CD14-positive monocyte (primary cell): ENCODE results near the gene LRP1B. TPM values are rescaled to one million over a fixed set of nuclear protein-coding genes. Genes with fewer than 3 reads are reported as not detected.

Source experiments
- DNase-seq, 3 donors: peaks; one replicate each; pipeline ENCODE4 v3.0.0-alpha.2; 2011 to 2022
- H2AFZ ChIP-seq: 2 replicates; pipeline ENCODE4 v1.6.0; 2012; ENCODE audit warnings: mild to moderate bottlenecking, low read depth, low read length, inconsistent platforms; ENCODE audit not compliant: insufficient read depth, poor library complexity, severe bottlenecking
- H3K27ac ChIP-seq, 2 donors: 1 replicate in 1 of 2; 2 replicates in 1 of 2; pipeline ENCODE4 v1.5.1; 2012 to 2013; ENCODE audit warnings: low read length in 2 of 2, control low read depth in 1 of 2, inconsistent platforms in 1 of 2, low read depth in 1 of 2, mild to moderate bottlenecking in 1 of 2
- H3K27me3 ChIP-seq, 2 donors: one replicate each; pipeline versions ENCODE4 v1.6.0 to v1.6.1; 2011 to 2013; ENCODE audit warnings: low read length in 2 of 2; ENCODE audit not compliant: control insufficient read depth in 2 of 2, insufficient read depth in 2 of 2
- H3K36me3 ChIP-seq, 2 donors: replicated peaks in 1 of 2; 1 replicate in 1 of 2; 2 replicates in 1 of 2; pipeline versions ENCODE4 v1.5.1 to v1.6.1; 2012 to 2013; ENCODE audit warnings: low read length in 2 of 2, control low read depth in 1 of 2, inconsistent platforms in 1 of 2, mild to moderate bottlenecking in 1 of 2; ENCODE audit not compliant: insufficient read depth in 2 of 2, control insufficient read depth in 1 of 2
- H3K4me1 ChIP-seq, 2 donors: 1 replicate in 1 of 2; 2 replicates in 1 of 2; pipeline versions ENCODE4 v1.5.1 to v1.6.1; 2012 to 2013; ENCODE audit warnings: low read length in 2 of 2, control low read depth in 1 of 2, inconsistent platforms in 1 of 2, mild to moderate bottlenecking in 1 of 2, moderate library complexity in 1 of 2; ENCODE audit not compliant: insufficient read depth in 2 of 2, control insufficient read depth in 1 of 2
- H3K4me2 ChIP-seq: replicated peaks from 2 replicates; pipeline ENCODE3; 2012; ENCODE audit warnings: low read length, moderate library complexity, mild to moderate bottlenecking; ENCODE audit not compliant: poor library complexity, severe bottlenecking; ENCODE audit errors: extremely low read depth
- H3K4me3 ChIP-seq, 3 experiments: fragments of 200-600 bp in 1 of 3; sonication (generic) in 1 of 3; replicated peaks in 1 of 3; 1 replicate in 2 of 3; 2 replicates in 1 of 3; pipeline ENCODE4 v1.5.1; 2011 to 2013; ENCODE audit warnings: low read length in 3 of 3, mild to moderate bottlenecking in 3 of 3, control low read depth in 2 of 3, low read depth in 2 of 3, inconsistent platforms in 1 of 3, moderate library complexity in 1 of 3
- H3K79me2 ChIP-seq: 2 replicates; pipeline ENCODE4 v1.6.0; 2012; ENCODE audit warnings: mild to moderate bottlenecking, control low read depth, inconsistent platforms, low read length, moderate library complexity; ENCODE audit not compliant: insufficient read depth
- H3K9ac ChIP-seq: 2 replicates; pipeline ENCODE4 v1.6.0; 2017; ENCODE audit warnings: low read length, mild to moderate bottlenecking; ENCODE audit not compliant: insufficient read depth, poor library complexity, severe bottlenecking
- H3K9me3 ChIP-seq, 2 donors: replicated peaks in 1 of 2; 1 replicate in 1 of 2; 2 replicates in 1 of 2; pipeline versions ENCODE4 v1.5.1 to v1.6.1; 2012 to 2013; ENCODE audit warnings: low read length in 2 of 2, control low read depth in 1 of 2; ENCODE audit not compliant: control insufficient read depth in 1 of 2, insufficient read depth in 1 of 2
- H4K20me1 ChIP-seq: 2 replicates; pipeline ENCODE4 v1.6.0; 2012; ENCODE audit warnings: mild to moderate bottlenecking, low read length, control low read depth, moderate library complexity; ENCODE audit not compliant: insufficient read depth
- H3K27ac Mint-ChIP-seq, 7 donors: one replicate each; pipeline ENCODE4 v1.8.0; 2020; ENCODE audit warnings: mild to moderate bottlenecking in 7 of 7, mixed read lengths in 7 of 7, moderate library complexity in 6 of 7, inconsistent platforms in 2 of 7
- H3K27me3 Mint-ChIP-seq, 3 donors: one replicate each; pipeline ENCODE4 v1.8.0; 2021 to 2022; ENCODE audit warnings: low read depth in 3 of 3, mild to moderate bottlenecking in 3 of 3, mixed read lengths in 3 of 3, moderate library complexity in 3 of 3, inconsistent platforms in 1 of 3
- H3K36me3 Mint-ChIP-seq, 2 donors: one replicate each; pipeline ENCODE4 v1.8.0; 2020; ENCODE audit warnings: mixed read lengths in 2 of 2, inconsistent platforms in 1 of 2, mild to moderate bottlenecking in 1 of 2
- H3K4me1 Mint-ChIP-seq: one replicate; pipeline ENCODE4 v1.8.0; 2020; ENCODE audit warnings: mild to moderate bottlenecking, mixed read lengths
- H3K4me3 Mint-ChIP-seq, 2 donors: one replicate each; pipeline ENCODE4 v1.8.0; 2020; ENCODE audit warnings: mild to moderate bottlenecking in 2 of 2, mixed read lengths in 2 of 2, moderate library complexity in 1 of 2
- H3K9me3 Mint-ChIP-seq, 7 donors: one replicate each; pipeline ENCODE4 v1.8.0; 2020 to 2022; ENCODE audit warnings: mixed read lengths in 7 of 7, mild to moderate bottlenecking in 6 of 7, moderate library complexity in 6 of 7, inconsistent platforms in 2 of 7
- CTCF ChIP-seq: fragments of 200-600 bp; IDR thresholded peaks from one replicate; pipeline ENCODE4 v1.8.0; 2022; ENCODE audit warnings: antibody characterized with exemption, mild to moderate bottlenecking
- WGBS: methylation state at CpG from one replicate; pipeline ENCODE4 v1.1.5; 2013; ENCODE audit warnings: missing lambda C conversion rate; ENCODE audit not compliant: insufficient coverage; 5-methylcytosine and 5-hydroxymethylcytosine counted together
- intact Hi-C, 2 donors: fragments of 100-400 bp; cut with micrococcal nuclease; formaldehyde crosslinking; loops; one replicate each; pipeline versions ENCODE4 v1.15.0 to v1.15.1; 2023
- polyA plus RNA-seq, 3 donors: library from polyadenylated mRNA; depleted of rRNA in 1 of 3; unstranded in 2 of 3; stranded (reverse) in 1 of 3; fragments of 300-500 nt in 2 of 3; fragments of >200 nt in 1 of 3; fragmentation: Illumina TruSeq in 2 of 3; gene quantifications; 1 replicate in 2 of 3; 2 replicates in 1 of 3; pipeline ENCODE4 v1.2.3, GENCODE V29; 2012 to 2021

The LRP1B gene
- polyA plus RNA-seq, 3 donors = not detected

GRCh38 chr2:141835103-141835502, 295.7 kb downstream of the LRP1B start:
- H3K79me2 ChIP-seq = no peaks in the 10 kb centered on the region
- H3K4me3 Mint-ChIP-seq = no peak overlapping the region
- H3K27me3 Mint-ChIP-seq = no peaks in the 10 kb centered on the region
- H3K27ac ChIP-seq = no peak overlapping the region
- no peak overlapping the region for H3K9ac ChIP-seq
- H3K4me1 ChIP-seq = no peaks in the 10 kb centered on the region
- no peak overlapping the region for H3K27ac Mint-ChIP-seq
- H3K9me3 Mint-ChIP-seq = peaks cover 0 to 2% (median 0%) of the 10 kb centered on the region in 7 donors
- no CpG with 5 or more reads among the region's 1 CpG for WGBS
- no peak overlapping the region for H3K4me2 ChIP-seq
- H2AFZ ChIP-seq = no peak overlapping the region
- no peaks in the 10 kb centered on the region for H3K4me1 Mint-ChIP-seq
- no peaks in the 10 kb centered on the region for H3K9me3 ChIP-seq
- H3K36me3 ChIP-seq = no peaks in the 10 kb centered on the region
- no peaks in the 10 kb centered on the region for H4K20me1 ChIP-seq
- no peak for DNase-seq
- intact Hi-C loops = no loop called here
- no peak for TF ChIP-seq CTCF
- no peaks in the 10 kb centered on the region for H3K27me3 ChIP-seq
- no peaks in the 10 kb centered on the region for H3K36me3 Mint-ChIP-seq
- no peak overlapping the region for H3K4me3 ChIP-seq

DNA sequence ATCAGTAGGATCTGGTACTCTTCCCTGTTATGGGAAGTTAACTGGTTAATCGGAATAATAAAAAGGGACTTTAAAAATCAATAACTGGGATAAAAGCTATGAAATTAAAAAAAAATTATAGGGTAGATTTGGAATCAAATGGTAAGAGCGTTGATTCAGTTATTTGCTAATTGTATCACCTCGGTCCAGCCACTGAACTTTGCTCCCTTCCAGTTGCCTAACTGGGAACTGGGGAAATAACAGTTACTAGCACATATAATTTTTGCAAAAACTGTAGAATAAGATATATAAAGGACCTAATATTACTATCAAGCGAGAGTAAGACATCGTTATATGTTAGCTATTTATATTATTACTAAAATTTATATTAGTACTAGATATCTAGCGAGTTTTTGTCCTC, 302.1 kb downstream of the LRP1B start:
- 100% methylated on average over 1 of the region's 6 CpGs for WGBS
- Mint-ChIP-seq H3K4me1 (no peaks in the 10 kb centered on the region), H3K36me3 (no peaks in the 10 kb centered on the region), H3K27me3 (peaks cover 0 to 2% (median 0%) of the 10 kb centered on the region in 3 donors), H3K9me3 (peaks cover 0 to 8% (median 0%) of the 10 kb centered on the region in 7 donors), H3K4me3 (no peak overlapping the region), H3K27ac (no peak overlapping the region)
- Histone ChIP-seq H3K9me3 (no peaks in the 10 kb centered on the region), H3K4me3 (no peak overlapping the region), H4K20me1 (no peaks in the 10 kb centered on the region), H3K4me2 (no peak overlapping the region), H3K9ac (no peak overlapping the region), H3K4me1 (no peaks in the 10 kb centered on the region), H2AFZ (no peak overlapping the region), H3K79me2 (no peaks in the 10 kb centered on the region), H3K27ac (no peak overlapping the region), H3K36me3 (no peaks in the 10 kb centered on the region), H3K27me3 (no peaks in the 10 kb centered on the region)
- intact Hi-C loops = no loop called here
- no peak for TF ChIP-seq CTCF
- no peak for DNase-seq
